ENCODE results near the gene SHISA6.

DNA sequence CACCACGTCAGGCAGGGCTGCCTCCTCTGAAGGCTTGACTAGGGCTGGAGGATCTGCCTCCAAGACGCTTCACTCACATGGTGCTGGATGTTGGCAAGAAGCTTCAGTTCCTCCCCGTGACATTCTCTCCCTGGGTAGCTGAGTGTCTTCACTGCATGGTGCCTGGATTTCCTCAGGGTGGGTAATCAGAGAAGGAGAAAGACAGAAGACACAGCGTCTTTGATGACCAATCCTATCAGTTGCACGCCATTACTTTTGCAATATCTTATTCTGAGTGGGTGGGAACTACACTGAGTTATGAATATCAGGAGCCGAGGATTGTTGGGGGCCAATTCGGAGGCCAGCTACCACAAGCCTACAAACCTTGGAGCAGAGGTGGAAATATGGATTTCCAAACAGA lies 139.7 kb downstream of the SHISA6 start:
- TF ChIP-seq, protein P1, sequence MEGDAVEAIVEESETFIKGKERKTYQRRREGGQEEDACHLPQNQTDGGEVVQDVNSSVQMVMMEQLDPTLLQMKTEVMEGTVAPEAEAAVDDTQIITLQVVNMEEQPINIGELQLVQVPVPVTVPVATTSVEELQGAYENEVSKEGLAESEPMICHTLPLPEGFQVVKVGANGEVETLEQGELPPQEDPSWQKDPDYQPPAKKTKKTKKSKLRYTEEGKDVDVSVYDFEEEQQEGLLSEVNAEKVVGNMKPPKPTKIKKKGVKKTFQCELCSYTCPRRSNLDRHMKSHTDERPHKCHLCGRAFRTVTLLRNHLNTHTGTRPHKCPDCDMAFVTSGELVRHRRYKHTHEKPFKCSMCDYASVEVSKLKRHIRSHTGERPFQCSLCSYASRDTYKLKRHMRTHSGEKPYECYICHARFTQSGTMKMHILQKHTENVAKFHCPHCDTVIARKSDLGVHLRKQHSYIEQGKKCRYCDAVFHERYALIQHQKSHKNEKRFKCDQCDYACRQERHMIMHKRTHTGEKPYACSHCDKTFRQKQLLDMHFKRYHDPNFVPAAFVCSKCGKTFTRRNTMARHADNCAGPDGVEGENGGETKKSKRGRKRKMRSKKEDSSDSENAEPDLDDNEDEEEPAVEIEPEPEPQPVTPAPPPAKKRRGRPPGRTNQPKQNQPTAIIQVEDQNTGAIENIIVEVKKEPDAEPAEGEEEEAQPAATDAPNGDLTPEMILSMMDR (IDR thresholded peaks at IDR 0.05; ENCODE audit: low read depth, low read length, missing input control) = no peak
- TF ChIP-seq RAD21 (IDR thresholded peaks at IDR 0.05) (no peak), FOXA2 (IDR thresholded peaks at IDR 0.05) (no peak), RXRA (IDR thresholded peaks at IDR 0.05) (no peak), YY1 (IDR thresholded peaks at IDR 0.05) (no peak)
- TF ChIP-seq, protein P2, sequence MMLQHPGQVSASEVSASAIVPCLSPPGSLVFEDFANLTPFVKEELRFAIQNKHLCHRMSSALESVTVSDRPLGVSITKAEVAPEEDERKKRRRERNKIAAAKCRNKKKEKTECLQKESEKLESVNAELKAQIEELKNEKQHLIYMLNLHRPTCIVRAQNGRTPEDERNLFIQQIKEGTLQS (IDR thresholded peaks at IDR 0.05) = no peak
- TF ChIP-seq, protein P3, sequence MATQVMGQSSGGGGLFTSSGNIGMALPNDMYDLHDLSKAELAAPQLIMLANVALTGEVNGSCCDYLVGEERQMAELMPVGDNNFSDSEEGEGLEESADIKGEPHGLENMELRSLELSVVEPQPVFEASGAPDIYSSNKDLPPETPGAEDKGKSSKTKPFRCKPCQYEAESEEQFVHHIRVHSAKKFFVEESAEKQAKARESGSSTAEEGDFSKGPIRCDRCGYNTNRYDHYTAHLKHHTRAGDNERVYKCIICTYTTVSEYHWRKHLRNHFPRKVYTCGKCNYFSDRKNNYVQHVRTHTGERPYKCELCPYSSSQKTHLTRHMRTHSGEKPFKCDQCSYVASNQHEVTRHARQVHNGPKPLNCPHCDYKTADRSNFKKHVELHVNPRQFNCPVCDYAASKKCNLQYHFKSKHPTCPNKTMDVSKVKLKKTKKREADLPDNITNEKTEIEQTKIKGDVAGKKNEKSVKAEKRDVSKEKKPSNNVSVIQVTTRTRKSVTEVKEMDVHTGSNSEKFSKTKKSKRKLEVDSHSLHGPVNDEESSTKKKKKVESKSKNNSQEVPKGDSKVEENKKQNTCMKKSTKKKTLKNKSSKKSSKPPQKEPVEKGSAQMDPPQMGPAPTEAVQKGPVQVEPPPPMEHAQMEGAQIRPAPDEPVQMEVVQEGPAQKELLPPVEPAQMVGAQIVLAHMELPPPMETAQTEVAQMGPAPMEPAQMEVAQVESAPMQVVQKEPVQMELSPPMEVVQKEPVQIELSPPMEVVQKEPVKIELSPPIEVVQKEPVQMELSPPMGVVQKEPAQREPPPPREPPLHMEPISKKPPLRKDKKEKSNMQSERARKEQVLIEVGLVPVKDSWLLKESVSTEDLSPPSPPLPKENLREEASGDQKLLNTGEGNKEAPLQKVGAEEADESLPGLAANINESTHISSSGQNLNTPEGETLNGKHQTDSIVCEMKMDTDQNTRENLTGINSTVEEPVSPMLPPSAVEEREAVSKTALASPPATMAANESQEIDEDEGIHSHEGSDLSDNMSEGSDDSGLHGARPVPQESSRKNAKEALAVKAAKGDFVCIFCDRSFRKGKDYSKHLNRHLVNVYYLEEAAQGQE (IDR thresholded peaks at IDR 0.05) = no peak

All from liver (tissue), 3 donors.